SK-MEL-5 (cell line): ENCODE measurements around the gene C1RL. TPM values are rescaled to one million over a fixed set of nuclear protein-coding genes. Genes with fewer than 3 reads are reported as not detected.

Experiments
- DNase-seq: peaks from one replicate; pipeline ENCODE4 v3.0.0-alpha.2; 2016; ENCODE audit warnings: low read depth, low spot score
- in situ Hi-C: cut with HindIII; loops from 2 replicates; pipeline ENCODE4 v1.10.0; 2016; ENCODE audit warnings: low sequenced_read_pairs, high pct_unique_total_duplicates, low pct_unique_long_range_greater_than_20kb
- polyA plus RNA-seq, 2 experiments: library from polyadenylated mRNA; depleted of rRNA; stranded (reverse); fragments of >200 nt; gene quantifications; 2 replicates each; pipeline ENCODE4 v1.2.3, GENCODE V29; 2015
- total RNA-seq: library from RNA; depleted of rRNA; stranded (reverse); fragments of >200 nt; shearing (Covaris generic); gene quantifications from 2 replicates; pipeline ENCODE4 v1.2.3, GENCODE V29; 2014; rRNA removed

The C1RL gene
- 1.9 and 3.8 TPM in 2 replicates for total RNA-seq
- polyA plus RNA-seq (2015; cell fraction: cytosol; rRNA removed) = 8.9 and 12.7 TPM in 2 replicates
- polyA plus RNA-seq (2015; cell fraction: nucleus; rRNA removed) = 4.4 and 7.3 TPM in 2 replicates

DNA sequence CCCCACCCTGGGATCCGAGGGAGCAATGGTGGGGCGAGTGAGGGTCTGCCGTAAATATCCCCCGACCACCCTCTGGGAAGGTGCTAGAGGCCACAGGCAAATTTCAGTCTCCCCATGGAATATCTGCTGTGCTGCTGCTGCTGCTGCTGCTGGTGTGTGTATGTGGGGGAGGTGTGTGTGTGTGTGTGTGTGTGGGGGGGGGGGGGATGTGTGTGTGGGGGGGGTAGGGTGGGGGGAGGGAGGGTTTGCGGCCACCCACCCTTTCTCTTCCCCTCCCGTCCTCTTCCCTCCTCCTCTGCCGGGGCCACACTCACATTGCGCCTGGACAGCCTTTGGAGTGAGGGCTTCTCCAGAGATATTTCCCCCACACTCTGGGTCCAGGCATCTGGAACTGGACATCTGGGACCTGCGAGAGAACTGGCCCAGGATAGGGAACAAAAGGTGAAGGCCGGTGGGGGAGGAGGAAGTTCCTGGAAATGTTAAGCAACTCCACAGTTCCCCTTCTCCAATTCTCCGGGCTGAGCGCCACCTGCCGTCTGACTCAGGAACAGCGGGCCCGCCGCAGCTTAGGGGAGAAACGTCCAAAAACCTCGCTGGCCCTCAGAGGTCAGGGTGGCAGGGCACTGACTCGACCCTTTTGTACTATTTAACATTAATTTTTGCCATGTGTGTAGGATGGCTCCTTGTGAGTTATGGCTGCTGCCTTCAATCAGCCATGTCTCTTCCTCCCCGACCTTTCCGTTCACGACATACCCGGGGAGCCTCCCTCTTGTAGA is at the start of gene C1RL:
Gene C1RL, minus strand, starts transcription at position 419 of the 776 bp plus-strand sequence. Its CDS starts 34 bp downstream, at position 385.
- in situ Hi-C loops = no loop called here
- peak; percentile 82 for DNase-seq

DNA sequence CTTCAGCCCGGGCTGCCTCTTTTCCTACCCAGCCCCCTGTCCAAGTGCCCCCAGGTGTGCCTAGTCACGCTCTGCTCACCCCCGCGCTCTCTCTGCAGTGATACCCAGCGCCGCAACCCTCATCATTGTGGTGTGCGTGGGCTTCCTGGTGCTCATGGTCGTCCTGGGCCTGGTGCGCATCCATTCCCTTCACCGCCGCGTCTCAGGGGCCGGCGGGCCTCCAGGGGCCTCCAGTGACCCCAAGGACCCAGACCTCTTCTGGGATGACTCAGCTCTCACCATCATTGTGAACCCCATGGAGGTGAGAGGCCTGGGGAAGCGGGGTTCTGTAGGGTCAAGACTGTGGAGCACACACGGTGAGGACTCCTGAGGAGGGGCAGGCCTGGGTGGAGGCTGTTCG is 48.4 kb upstream of the C1RL start:
- DNase-seq = no peak
- in situ Hi-C loops = no loop called here

DNA sequence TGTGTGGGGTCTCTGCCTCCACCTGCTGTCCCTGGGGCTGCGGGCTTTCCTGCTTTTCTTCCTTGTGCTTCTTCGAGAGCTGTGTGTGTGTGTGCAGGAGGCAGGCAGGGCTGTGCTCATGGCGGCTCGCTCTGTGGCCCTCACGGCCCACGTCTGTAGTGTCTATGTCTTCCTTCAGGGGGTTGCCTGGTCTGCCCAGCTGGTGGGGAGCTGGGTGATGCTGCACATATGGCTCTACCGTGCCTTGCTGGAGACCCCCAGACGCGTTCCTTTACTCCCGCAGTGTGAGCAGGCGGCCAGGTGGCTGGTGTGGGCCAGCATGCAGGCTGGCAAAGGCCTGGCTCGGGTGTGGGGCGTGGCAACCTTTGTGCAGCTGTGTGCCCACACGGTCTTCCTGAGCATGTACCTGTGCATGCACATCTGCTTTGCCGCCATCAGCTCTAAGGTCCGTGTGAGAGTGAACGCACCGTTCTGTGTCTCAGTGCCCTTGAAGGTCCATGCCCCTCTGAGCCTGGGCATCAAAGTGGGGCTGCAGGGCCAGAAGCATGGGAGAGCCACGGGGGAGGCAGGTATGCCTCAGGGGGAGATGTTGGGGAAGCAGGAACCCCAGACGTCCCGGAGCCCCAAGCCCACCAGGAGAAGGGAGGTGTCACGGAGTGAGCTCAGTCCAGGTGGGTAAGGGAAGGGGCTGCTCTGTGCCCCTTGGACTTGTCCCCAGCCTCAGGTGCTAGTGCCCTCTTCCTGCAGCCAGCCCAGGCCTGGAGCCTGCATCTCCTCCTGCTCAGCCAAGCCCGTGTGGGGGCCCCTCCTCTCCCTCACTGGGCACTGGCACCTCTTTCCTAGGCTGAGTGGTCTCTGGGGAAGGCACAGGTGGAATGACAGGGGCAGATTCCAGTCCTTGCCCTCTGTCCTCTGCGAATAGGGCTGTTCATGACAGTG is 47.5 kb upstream of the C1RL start:
- no peak for DNase-seq
- in situ Hi-C loops = no loop called here

DNA sequence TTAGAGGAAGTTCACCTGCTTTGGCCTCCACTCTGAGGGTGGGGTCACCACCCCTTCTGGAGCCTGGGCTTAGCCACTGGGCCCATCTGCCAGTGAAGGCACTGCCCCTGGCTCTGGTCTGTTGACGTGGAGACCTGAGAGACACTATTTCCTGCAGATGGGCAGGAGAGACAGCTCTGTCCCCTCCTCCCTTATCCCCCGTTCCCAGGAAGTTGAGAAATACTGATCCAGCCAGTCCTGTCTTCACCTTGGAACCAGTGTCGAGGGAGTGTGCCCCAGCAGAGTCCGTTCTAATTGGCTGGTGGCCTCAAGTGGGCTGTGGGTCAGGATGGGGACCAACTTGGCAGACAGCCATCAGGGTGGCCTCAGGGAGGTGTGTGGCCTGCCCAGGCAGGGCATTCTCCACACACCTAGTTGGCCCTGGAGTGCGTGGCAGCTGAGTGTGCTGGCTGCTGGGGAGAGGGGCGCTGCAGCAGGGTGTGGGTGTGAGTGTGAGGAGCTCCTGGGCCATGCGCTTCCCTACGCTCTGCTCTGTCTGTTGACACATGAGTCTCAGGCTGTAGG is 46.5 kb upstream of the C1RL start:
- in situ Hi-C loops = no loop called here
- DNase-seq = no peak

GRCh38 chr12:7154901-7155470 is 46.0 kb upstream of the C1RL start:
- in situ Hi-C loops = no loop called here
- DNase-seq = no peak

DNA sequence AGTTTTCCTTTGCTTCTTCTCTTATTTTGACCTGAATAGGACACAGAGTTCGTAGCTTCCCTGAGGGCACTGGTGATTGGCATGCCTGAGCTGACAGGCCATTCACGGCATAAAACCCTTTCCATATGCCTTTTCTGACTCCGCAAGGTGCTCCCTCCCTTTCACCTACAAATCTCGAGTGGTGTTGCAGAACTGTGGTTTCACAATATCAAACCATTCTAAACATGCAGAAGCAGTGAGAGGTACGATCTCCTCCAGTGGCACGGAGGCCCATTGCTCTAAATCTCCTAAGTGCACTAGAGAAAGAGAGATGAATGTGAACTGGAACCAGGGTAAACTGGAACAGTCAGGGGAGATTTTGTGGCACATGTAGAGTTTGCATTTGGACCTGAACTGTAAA is 45.0 kb upstream of the C1RL start:
- DNase-seq = no peak
- in situ Hi-C loops = no loop called here

DNA sequence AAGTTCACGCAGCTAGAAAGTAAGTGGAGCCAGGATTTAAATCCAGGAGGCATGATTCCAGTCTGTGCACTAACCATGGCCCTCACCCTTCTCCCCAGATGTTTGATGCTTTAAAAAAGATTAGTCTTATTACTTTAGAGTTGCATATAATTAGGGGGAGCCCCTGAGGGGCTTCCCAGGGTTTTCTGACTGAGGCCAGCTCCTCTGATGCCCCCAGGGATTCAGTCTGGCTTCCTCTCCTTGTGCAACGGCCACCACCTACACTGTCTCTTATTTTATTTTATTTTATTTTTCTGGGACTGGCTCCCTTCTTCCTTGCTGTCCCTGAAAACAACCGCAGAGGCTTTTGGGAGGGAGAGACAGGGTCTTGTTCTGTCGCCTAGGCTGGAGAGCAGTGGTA is 43.8 kb upstream of the C1RL start:
- in situ Hi-C loops = no loop called here
- DNase-seq = no peak

- in situ Hi-C loops = no loop called here
- no peak for DNase-seq
These were observed 42.5 kb upstream of the C1RL start for GRCh38 chr12:7151532-7151931.

GRCh38 chr12:7150841-7151240 is 41.8 kb upstream of the C1RL start:
- DNase-seq = no peak
- in situ Hi-C loops = no loop called here

DNA sequence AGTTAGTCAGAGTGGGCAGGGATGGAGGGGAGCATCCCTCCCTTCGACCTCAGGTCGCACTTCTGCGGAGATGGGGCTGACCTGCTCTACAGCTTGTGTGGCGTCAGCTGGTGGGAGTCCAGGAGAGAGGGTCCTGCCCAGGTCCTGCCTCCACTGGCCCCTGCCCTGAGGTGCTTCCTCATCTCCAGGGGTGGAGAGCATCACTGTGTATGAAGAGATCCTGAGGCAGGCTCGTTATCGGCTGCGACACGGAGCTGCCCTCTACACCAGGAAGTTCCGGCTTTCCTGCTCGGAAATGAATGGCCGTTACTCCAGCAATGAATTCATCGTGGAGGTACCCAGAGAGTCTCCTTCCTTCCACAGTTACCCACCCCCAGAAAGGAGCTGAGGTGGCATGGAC is 41.3 kb upstream of the C1RL start:
- in situ Hi-C loops = no loop called here
- no peak for DNase-seq

GRCh38 chr12:7146906-7147305 is 37.9 kb upstream of the C1RL start:
- DNase-seq = no peak
- in situ Hi-C loops = no loop called here

DNA sequence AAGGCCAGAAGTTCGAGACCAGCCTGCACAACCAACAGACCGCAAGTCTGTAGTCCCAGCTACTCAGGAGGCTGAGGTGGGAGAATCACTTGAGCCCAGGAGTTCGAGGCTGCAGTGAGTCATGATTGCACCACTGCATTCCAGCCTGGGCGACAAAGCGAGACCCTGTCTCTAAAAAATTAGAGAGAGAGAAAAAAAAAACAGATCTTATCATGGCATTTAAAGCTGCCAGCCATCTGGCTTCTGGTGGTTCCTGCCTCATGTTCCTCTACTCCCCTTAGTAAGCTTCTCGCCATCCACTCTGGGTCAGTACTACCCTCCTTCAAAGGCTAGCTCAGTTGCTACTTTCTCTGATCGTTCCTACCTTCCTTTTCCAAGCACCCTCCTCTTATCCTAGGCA is 37.2 kb upstream of the C1RL start:
- in situ Hi-C loops = no loop called here
- DNase-seq = no peak

- DNase-seq = no peak
- in situ Hi-C loops = no loop called here
These were observed 36.7 kb upstream of the C1RL start for GRCh38 chr12:7145671-7146070.

- in situ Hi-C loops = no loop called here
- peak; percentile 57 for DNase-seq
These were observed 35.6 kb upstream of the C1RL start for GRCh38 chr12:7144414-7145120.

DNA sequence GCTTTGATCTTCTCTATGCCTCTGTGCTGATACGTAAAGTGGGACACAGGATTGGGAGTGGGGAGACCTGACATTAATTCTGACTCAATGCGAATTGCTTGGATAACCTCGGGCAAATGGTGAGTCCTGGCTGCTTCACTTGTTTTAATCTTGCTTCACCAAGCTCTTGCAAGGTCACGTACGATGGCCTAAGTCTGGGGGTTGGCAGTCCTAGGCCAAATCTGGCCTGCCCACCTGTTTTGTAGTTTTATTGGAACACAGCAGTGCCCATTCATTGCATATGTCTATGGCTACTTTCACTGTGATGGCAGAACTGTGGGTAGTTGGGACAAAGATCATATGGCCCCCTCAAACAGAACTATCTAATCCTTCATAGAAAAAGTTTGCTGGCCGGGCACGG is 34.5 kb upstream of the C1RL start:
- in situ Hi-C loops = no loop called here
- no peak for DNase-seq

GRCh38 chr12:7142809-7143465 is 33.9 kb upstream of the C1RL start:
- in situ Hi-C loops = no loop called here
- no peak for DNase-seq
